Adrenal gland (tissue), 5 donors: ENCODE data around the gene NFE2.

ENCODE experiments used
- POLR2A ChIP-seq, 2 donors: fragments of 450-650 bp; IDR thresholded peaks; one replicate each; pipeline ENCODE4 v1.6.1; 2017; ENCODE audit warnings: antibody characterized with exemption in 2 of 2, mild to moderate bottlenecking in 2 of 2, moderate library complexity in 1 of 2
- TF ChIP-seq, protein P1 (sequence below), 6 experiments: fragments of 450-650 bp in 4 of 6; fragments of 200-600 bp in 2 of 6; sonication (generic) in 1 of 6; IDR thresholded peaks; 1 replicate in 5 of 6; 2 replicates in 1 of 6; pipeline versions ENCODE4 v1.5.1 to v1.8.0; 2016 to 2021; ENCODE audit warnings: antibody characterized with exemption in 6 of 6, mild to moderate bottlenecking in 2 of 6, moderate library complexity in 1 of 6
- donor health status: DM: no; HTN: no; CAD: no.

DNA sequence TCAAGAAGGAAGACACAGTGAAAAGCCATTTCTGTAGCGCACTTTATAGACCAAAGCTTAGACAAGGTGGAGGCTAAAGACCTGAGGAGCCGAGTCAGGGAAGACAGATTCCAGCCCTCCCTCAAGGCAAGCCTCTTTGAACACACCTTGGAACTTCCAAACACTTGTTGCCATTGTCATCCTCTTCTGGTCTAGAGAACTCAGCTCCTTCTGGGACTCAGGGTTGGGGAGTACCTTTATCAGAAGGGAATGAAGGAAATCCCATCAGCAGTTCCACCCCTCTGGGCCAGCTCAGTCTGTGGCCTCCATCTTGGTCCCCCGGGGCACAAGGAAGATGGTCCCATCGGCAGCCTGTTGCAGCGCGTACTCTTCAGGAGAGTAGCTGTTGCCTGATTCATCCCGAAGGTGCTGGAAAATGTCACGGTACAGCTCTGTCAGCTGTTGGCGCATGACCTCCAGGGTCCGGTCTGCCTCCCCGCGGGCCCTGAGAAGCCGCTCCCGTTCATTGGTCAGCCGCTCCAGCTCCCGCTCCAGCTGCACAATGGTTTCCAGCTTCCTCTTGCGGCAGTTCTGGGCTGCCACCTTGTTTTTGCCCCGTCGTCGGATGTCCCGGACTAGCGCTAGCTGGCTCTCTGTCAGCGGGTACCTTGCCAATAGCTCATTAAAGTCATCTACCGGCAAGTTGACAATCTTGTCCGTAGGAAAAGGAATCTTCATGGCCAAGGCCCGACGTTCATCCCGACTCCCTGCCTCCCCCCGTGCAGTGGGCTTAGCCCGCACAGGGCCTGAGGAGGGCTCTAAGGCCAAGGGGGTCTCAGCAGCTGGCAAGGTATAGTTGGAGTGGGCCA lies 8.5 kb downstream of the NFE2 start:
- TF ChIP-seq POLR2A (IDR thresholded peaks at IDR 0.05), result no peak
- TF ChIP-seq, protein P1, sequence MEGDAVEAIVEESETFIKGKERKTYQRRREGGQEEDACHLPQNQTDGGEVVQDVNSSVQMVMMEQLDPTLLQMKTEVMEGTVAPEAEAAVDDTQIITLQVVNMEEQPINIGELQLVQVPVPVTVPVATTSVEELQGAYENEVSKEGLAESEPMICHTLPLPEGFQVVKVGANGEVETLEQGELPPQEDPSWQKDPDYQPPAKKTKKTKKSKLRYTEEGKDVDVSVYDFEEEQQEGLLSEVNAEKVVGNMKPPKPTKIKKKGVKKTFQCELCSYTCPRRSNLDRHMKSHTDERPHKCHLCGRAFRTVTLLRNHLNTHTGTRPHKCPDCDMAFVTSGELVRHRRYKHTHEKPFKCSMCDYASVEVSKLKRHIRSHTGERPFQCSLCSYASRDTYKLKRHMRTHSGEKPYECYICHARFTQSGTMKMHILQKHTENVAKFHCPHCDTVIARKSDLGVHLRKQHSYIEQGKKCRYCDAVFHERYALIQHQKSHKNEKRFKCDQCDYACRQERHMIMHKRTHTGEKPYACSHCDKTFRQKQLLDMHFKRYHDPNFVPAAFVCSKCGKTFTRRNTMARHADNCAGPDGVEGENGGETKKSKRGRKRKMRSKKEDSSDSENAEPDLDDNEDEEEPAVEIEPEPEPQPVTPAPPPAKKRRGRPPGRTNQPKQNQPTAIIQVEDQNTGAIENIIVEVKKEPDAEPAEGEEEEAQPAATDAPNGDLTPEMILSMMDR (IDR thresholded peaks at IDR 0.05), result no peak
